ENCODE results near the gene APCDD1. TPM values are rescaled to one million over a fixed set of nuclear protein-coding genes. Genes with fewer than 3 reads are reported as not detected.

The APCDD1 gene
- total RNA-seq, 1 donor from 2014 or later, result not detected

- intact Hi-C loops (cut with micrococcal nuclease), result no loop called here
- Mint-ChIP-seq H3K36me3 (ENCODE audit: low read depth) (no peaks in the 10 kb centered on the region), H3K4me3 (no peak overlapping the region), H3K9me3 (no peaks in the 10 kb centered on the region), H3K27ac (no peak overlapping the region), H3K4me1 (no peaks in the 10 kb centered on the region), H3K27me3 (peaks cover 4% of the 10 kb centered on the region)
- DNase-seq, result no peak
Observed at GRCh38 chr18:10443001-10443400, 11.4 kb upstream of the APCDD1 start.

GRCh38 chr18:10444314-10445006, 10.0 kb upstream of the APCDD1 start:
- no peak overlapping the region for H3K4me3 Mint-ChIP-seq
- no peak for DNase-seq
- no peaks in the 10 kb centered on the region for H3K9me3 Mint-ChIP-seq
- H3K27me3 Mint-ChIP-seq, result peaks cover 5% of the 10 kb centered on the region
- no peaks in the 10 kb centered on the region for H3K4me1 Mint-ChIP-seq
- intact Hi-C loops (cut with micrococcal nuclease), result no loop called here
- no peaks in the 10 kb centered on the region for H3K36me3 Mint-ChIP-seq (ENCODE audit: low read depth)
- H3K27ac Mint-ChIP-seq, result no peak overlapping the region

GRCh38 chr18:10449396-10449795, 5.0 kb upstream of the APCDD1 start:
- DNase-seq, result no peak
- no peak overlapping the region for H3K4me3 Mint-ChIP-seq
- intact Hi-C loops (cut with micrococcal nuclease), result no loop called here
- H3K9me3 Mint-ChIP-seq, result no peaks in the 10 kb centered on the region
- no peak overlapping the region for H3K27ac Mint-ChIP-seq
- peaks cover 33% of the 10 kb centered on the region for H3K27me3 Mint-ChIP-seq
- no peaks in the 10 kb centered on the region for H3K36me3 Mint-ChIP-seq (ENCODE audit: low read depth)
- no peaks in the 10 kb centered on the region for H3K4me1 Mint-ChIP-seq

GRCh38 chr18:10450986-10451385, 3.4 kb upstream of the APCDD1 start:
- H3K4me3 Mint-ChIP-seq, result no peak overlapping the region
- peaks cover 2% of the 10 kb centered on the region for H3K36me3 Mint-ChIP-seq (ENCODE audit: low read depth)
- no peaks in the 10 kb centered on the region for H3K9me3 Mint-ChIP-seq
- intact Hi-C loops (cut with micrococcal nuclease), result no loop called here
- no peak for DNase-seq
- peaks cover 42% of the 10 kb centered on the region for H3K27me3 Mint-ChIP-seq
- H3K4me1 Mint-ChIP-seq, result peaks cover 4% of the 10 kb centered on the region
- H3K27ac Mint-ChIP-seq, result no peak overlapping the region

GRCh38 chr18:10453261-10453805, 1.1 kb upstream of the APCDD1 start:
- H3K36me3 Mint-ChIP-seq (ENCODE audit: low read depth), result peaks cover 2% of the 10 kb centered on the region
- no peak overlapping the region for H3K4me3 Mint-ChIP-seq
- H3K4me1 Mint-ChIP-seq, result peaks cover 4% of the 10 kb centered on the region
- H3K9me3 Mint-ChIP-seq, result no peaks in the 10 kb centered on the region
- DNase-seq, result no peak
- H3K27ac Mint-ChIP-seq, result no peak overlapping the region
- intact Hi-C loops (cut with micrococcal nuclease), result no loop called here
- peaks cover 57% of the 10 kb centered on the region for H3K27me3 Mint-ChIP-seq

GRCh38 chr18:10454681-10455557, 484 bp downstream of the APCDD1 start:
- Mint-ChIP-seq H3K9me3 (no peaks in the 10 kb centered on the region), H3K27ac (no peak overlapping the region), H3K4me3 (peak overlapping the region; percentile 47), H3K4me1 (peaks cover 4% of the 10 kb centered on the region), H3K36me3 (ENCODE audit: low read depth) (peaks cover 2% of the 10 kb centered on the region), H3K27me3 (peaks cover 63% of the 10 kb centered on the region)
- no peak for DNase-seq
- intact Hi-C loops (cut with micrococcal nuclease), result no loop called here

GRCh38 chr18:10455726-10456453, 1.5 kb downstream of the APCDD1 start:
- no peak overlapping the region for H3K4me3 Mint-ChIP-seq
- no peaks in the 10 kb centered on the region for H3K9me3 Mint-ChIP-seq
- peaks cover 63% of the 10 kb centered on the region for H3K27me3 Mint-ChIP-seq
- H3K4me1 Mint-ChIP-seq, result peaks cover 4% of the 10 kb centered on the region
- no peak overlapping the region for H3K27ac Mint-ChIP-seq
- peaks cover 2% of the 10 kb centered on the region for H3K36me3 Mint-ChIP-seq (ENCODE audit: low read depth)
- intact Hi-C loops (cut with micrococcal nuclease), result no loop called here
- DNase-seq, result no peak

- Mint-ChIP-seq H3K27ac (no peak overlapping the region), H3K36me3 (ENCODE audit: low read depth) (peaks cover 2% of the 10 kb centered on the region), H3K27me3 (peaks cover 59% of the 10 kb centered on the region), H3K4me1 (peaks cover 4% of the 10 kb centered on the region), H3K4me3 (no peak overlapping the region), H3K9me3 (no peaks in the 10 kb centered on the region)
- intact Hi-C loops (cut with micrococcal nuclease), result no loop called here
- DNase-seq, result no peak
Observed at GRCh38 chr18:10456718-10457117, 2.3 kb downstream of the APCDD1 start.

- intact Hi-C loops (cut with micrococcal nuclease), result no loop called here
- Mint-ChIP-seq H3K4me3 (no peak overlapping the region), H3K36me3 (ENCODE audit: low read depth) (peaks cover 2% of the 10 kb centered on the region), H3K27ac (no peak overlapping the region), H3K27me3 (peaks cover 55% of the 10 kb centered on the region), H3K4me1 (peaks cover 4% of the 10 kb centered on the region), H3K9me3 (no peaks in the 10 kb centered on the region)
- DNase-seq, result no peak
Observed at GRCh38 chr18:10457128-10457527, 2.7 kb downstream of the APCDD1 start.

- intact Hi-C loops (cut with micrococcal nuclease), result no loop called here
- no peak overlapping the region for H3K4me3 Mint-ChIP-seq
- no peak for DNase-seq
- H3K9me3 Mint-ChIP-seq, result no peaks in the 10 kb centered on the region
- no peak overlapping the region for H3K27ac Mint-ChIP-seq
- H3K4me1 Mint-ChIP-seq, result peaks cover 4% of the 10 kb centered on the region
- peaks cover 52% of the 10 kb centered on the region for H3K27me3 Mint-ChIP-seq
- peaks cover 2% of the 10 kb centered on the region for H3K36me3 Mint-ChIP-seq (ENCODE audit: low read depth)
Observed at GRCh38 chr18:10457767-10458166, 3.3 kb downstream of the APCDD1 start.

GRCh38 chr18:10458691-10459090, 4.3 kb downstream of the APCDD1 start:
- Mint-ChIP-seq H3K4me1 (peaks cover 4% of the 10 kb centered on the region), H3K27ac (no peak overlapping the region), H3K4me3 (no peak overlapping the region), H3K9me3 (no peaks in the 10 kb centered on the region), H3K36me3 (ENCODE audit: low read depth) (peaks cover 2% of the 10 kb centered on the region), H3K27me3 (peaks cover 45% of the 10 kb centered on the region)
- no peak for DNase-seq
- intact Hi-C loops (cut with micrococcal nuclease), result no loop called here

GRCh38 chr18:10459587-10459986, 5.2 kb downstream of the APCDD1 start:
- Mint-ChIP-seq H3K9me3 (no peaks in the 10 kb centered on the region), H3K27ac (no peak overlapping the region), H3K27me3 (peaks cover 42% of the 10 kb centered on the region), H3K4me1 (peaks cover 4% of the 10 kb centered on the region), H3K36me3 (ENCODE audit: low read depth) (peaks cover 2% of the 10 kb centered on the region), H3K4me3 (no peak overlapping the region)
- intact Hi-C loops (cut with micrococcal nuclease), result no loop called here
- no peak for DNase-seq

GRCh38 chr18:10460414-10461018, 6.1 kb downstream of the APCDD1 start:
- Mint-ChIP-seq H3K27me3 (peaks cover 41% of the 10 kb centered on the region), H3K4me3 (no peak overlapping the region), H3K27ac (no peak overlapping the region), H3K4me1 (peaks cover under 1% of the 10 kb centered on the region), H3K36me3 (ENCODE audit: low read depth) (no peaks in the 10 kb centered on the region), H3K9me3 (no peaks in the 10 kb centered on the region)
- no peak for DNase-seq
- intact Hi-C loops (cut with micrococcal nuclease), result no loop called here
